GM18909 (cell line): ENCODE data around the gene RPS5.
A peak's percentile ranks its signal among the peaks of the same experiment; 100 is the strongest.

Experiments
- ATAC-seq: cut with Tn5 transposase; IDR thresholded peaks from one replicate; pipeline ENCODE4 v1.9.1; 2021; ENCODE audit warnings: mild to moderate bottlenecking; ENCODE audit not compliant: unreplicated experiment, poor library complexity

Gene RPS5

DNA sequence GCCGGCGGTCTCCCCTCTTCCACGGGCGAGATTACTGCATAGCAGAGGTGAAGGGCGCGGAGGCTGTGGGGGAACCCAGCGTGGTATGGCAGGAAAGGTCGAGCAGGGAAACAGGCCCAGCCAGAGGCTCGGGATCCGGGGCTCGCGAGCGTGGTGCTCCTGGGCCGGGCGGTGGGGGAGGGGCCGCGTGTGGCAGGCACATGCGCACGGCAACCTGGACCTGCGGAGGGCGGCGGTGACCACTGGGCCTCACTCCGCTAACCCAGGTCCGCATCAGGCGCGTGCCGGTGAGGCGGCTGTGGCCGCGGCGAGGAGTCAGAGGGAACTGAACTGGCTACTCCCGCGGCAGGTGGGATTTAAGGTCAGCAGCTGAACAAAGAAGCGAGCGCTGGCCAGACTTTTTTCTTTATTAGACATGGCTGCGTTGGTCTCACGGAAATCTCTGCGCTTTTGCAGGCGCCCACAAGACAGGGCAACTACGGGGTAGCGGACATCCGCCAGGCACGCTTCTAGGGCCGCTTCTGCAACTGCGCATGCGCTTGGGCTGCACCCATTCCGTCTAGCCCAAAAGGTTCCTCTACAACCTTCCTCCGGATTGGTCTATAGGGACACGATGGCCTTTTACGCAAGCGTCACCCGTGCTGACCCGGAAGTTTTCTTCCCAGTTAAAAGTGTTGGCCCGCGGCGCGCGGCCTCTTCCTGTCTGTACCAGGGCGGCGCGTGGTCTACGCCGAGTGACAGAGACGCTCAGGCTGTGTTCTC, at the start of gene RPS5:
Gene RPS5, plus strand, starts transcription at position 694 of the 762 bp plus-strand sequence. CDS start 869 bp downstream, outside the sequence.
- peak; percentile 86 for ATAC-seq

DNA sequence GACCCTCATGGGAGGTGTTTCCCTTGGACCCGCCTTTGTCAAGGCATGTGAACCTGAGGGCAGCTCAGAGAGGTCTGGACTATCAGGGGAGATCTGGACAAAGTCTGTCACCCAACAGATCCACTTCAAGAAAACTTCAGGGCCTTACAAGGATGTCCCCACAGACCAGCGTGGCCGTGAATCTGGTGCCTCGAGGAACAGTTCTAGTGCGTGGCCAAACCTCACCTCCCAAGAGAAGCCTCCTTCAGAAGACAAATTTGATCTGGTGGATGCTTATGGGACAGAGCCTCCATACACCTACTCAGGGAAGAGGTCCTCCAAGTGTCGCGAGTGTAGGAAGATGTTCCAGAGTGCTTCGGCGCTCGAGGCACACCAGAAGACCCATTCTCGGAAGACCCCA, 48.7 kb upstream of the RPS5 start:
- no peak for ATAC-seq

DNA sequence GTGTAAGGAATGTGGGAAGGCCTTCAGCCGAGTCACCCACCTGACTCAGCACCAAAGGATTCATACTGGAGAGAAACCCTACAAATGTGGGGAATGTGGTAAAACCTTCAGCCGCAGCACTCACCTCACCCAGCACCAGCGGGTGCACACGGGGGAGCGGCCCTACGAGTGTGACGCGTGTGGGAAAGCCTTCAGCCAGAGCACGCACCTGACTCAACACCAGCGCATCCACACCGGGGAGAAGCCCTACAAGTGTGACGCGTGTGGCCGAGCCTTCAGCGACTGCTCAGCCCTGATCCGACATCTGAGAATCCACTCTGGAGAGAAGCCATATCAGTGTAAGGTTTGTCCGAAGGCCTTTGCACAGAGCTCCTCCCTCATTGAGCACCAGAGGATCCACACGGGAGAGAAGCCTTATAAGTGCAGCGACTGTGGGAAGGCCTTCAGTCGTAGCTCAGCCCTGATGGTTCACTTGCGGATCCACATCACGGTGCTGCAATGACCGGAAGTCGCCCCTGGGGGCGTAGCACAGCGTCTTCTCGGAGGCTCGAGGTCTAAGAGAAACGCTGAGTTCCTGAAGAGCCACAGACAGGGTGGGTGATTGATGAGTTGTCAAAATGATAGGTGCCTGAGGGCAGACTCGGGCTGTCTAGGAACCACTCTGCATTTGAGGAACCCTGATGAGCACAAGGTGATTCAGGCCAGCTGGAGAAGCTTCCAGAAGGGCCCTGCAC, 48.1 kb upstream of the RPS5 start:
- ATAC-seq: no peak

DNA sequence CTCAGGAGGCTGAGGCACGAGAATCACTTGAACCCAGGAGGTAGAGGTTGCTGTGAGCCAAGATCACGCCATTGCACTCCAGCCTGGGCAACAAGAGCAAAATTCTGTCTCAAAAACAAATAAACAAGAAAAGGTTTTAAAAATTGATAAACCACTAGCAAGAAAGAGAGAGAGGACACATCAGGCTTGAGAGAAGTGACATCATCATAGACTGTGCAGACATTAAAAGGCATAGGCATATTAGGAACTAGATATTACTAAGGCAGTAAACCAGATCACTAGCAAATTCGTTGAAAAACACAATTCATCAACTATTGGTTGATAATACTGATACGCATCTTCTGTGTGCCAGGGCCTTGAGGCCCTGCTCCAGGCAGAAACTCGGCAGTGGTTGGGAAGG, 41.5 kb upstream of the RPS5 start:
- ATAC-seq: no peak

DNA sequence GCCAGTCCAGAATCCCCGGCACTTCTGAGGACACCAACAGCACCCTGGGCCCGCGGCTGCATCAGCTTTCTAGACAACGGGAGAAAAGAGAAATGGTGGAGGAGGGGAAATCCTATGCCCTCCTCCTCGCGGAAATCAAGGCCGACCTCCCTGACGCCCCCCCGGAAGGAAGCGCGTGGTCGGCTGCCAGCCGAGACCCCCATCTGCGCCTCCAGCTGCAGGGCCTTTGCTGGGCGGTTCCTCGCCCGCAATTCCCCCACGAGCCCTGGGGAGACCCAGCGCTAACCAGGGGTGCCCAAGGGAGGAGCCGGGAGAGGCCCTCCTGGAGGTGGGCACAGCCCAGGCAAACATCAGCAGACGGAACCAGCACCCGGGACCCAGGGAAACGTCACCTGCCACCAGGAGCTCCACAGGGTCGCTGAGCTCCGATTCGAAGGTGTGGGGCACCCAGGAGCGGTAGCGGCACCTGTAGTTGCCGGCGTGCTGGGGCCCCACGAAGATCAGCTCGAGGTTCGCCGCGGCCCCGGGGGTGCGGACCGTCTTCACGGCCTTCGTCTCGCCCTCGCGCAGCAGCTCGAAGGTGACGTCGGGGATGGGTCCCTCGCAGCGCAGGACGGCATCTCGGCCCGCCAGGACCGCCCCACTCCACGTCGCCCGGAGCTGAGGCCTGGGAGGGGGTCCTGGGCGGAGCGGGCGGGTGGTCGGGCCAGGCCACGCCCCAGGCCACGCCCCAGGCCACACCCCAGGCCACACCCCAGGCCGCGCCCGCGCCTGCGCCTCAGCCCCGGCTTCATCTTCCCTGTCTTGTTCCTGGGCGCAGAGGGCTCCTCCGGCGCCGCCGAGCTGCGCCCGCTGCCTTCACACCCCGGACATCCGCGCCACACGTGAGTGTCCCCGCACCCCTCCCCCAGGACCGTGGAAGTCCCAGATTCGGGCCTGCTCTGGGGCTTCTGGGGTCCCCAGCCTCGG, 39.8 kb upstream of the RPS5 start:
- peak; percentile 82 for ATAC-seq

DNA sequence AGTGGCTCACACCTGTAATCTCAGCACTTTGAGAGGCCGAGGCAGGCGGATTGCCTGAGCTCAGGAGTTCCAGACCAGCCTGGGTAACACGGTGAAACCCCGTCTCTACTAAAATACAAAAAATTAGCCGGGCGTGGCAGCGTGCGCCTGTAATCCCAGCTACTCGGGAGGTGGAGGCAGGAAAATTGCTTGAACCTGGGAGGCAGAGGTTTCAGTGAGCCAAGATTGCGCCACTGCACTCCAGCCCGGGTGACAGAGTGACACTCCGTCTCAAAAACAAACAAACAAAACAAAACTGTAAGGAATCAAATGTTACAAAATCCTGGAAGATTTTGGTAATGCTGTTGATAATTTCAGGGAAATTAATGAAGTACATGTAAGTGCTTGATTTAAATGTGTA, 39.0 kb upstream of the RPS5 start:
- peak; percentile 6 for ATAC-seq

DNA sequence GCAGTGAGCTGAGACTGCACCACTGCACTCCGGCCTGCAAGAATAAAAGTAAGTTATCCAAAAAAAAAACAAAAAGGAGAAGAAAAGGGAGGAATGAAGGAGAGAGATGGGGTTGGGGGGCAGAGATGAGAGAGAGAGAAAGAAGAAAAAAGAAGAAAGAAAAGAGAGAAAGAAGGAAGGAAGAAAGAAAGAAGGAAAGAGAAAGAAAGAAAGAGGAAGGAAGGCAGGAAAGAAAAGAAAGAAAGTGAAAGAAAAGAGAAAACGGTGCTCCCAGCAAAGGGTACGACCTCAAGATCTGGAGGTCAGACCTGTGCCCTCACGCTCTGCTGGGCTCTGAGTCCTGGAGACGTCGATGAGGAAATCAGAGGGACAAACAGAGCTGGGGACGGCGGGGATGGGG, 37.5 kb upstream of the RPS5 start:
- ATAC-seq: no peak

DNA sequence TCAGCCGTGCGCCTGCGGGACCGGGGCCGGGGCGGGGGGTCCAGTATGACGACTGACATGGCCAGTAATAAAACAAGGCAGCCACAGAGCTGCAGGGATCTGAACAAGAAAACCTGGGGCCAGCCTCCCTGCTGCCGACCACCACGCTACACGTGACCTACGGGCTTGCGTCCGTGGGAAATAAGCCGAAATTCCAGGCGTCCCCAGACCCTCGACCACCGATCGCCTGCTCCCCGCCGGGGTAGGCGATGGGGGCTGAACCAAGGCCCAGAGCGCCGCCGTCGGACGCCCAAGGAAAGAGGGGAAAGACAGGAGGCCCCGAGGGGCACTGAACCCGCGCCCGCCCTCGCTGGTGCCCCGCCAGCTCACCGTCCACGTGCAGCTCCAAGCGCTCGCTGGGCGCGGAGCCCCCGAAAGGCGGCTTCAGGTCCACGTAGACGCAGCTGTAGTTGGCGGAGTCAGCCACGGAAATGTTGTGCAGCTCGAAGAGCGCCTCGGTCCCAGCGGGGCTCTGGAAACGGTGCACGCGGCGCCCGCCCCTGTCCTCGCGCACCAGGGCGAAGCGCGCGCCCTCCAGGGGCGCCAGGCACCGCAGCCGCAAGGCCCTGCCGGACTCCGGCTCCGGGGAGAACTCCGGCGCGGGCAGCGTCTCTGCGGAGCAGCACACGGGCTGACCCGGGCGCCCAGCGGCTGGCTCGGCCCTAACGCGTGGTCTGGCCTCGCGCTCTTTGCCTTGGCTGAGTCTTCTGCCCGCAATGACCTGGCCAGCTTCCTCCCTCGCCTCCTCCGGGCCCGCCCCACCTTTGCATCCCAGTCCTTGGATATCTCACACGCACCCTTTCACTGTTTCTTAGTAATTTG, 36.8 kb upstream of the RPS5 start:
- ATAC-seq: no peak

DNA sequence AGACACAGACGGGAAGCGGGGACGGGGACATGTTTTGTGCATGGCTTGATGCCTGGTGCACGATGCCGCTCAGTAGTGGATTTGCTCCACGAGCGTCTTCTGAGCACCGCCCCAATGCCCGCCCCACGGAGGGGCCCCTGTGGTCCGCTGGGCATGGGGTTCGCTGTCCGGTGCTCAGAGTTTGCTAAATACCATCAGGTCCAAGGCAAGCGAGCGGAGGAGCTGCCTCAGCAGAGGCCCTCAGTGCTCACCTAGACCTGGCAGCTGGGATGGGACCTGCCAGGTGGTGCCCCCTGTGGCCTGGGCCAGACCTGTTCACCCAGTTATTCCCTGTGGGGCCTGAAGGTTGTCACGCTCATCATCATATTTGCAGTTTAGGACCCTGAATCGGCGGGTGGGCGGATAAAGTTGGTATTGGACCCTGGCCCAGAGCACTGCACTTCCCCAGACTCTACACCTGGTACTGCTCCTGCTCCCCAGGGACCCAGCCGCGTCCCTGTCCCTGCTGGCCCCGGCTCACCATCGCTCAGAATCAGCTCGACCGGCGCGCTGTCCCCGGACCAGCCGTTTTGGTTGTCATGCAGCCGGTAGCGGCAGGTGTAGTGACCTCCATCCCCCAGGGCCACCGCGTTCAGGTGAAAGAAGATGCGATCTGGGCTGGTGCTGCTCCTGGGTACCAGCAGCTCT, 36.1 kb upstream of the RPS5 start:
- ATAC-seq: no peak

DNA sequence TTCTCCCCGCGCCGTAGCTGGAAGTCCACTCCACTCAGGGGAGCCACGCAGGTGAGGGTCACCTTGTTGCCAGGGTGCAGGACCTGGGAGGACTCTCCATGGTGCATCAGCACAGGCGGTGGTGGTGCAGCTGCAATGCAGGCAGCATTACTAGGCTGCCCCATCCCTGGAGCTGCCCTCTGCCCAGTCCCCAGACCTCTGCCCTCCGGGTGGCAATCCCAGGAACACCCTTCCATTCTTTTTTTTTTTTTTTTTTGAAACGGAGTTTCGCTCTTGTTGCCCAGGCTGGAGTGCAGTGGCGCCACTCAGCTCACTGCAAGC, 35.6 kb upstream of the RPS5 start:
- ATAC-seq: no peak

DNA sequence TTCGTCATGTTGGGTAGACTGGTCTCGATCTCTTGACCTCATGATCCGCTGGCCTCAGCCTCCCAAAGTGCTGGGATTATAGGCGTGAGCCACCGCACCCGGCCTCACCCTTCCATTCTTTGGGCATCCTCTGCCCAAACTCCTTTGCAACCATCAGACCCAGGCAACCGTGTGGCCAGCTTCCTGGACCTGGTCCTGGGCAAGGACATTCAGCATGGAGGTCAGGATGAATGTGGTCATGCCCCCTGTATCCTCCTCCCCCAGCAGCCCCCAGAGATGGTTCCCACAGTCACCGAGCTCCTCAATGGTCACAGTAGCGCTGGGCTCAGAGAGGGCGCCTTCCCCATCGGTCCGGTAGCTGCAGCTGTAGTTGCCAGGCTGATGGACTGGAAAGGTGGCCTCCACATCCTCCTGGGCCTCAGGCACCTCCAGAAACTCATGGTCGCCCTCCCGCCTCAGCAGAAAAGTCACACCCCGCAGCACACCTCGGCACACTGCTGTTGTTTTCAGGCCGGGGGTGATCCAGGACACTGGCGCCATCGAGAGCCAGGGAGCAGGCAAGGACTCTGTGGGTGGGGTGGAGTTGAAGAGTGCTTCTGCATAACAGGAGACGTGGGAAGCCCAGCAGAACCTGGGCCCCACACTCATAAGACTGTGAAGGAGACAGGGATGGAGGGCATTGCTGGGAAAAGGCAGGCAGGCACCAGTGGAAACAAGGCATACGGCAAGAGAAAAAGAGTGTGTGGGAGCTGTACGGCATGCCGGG, 34.9 kb upstream of the RPS5 start:
- no peak for ATAC-seq

DNA sequence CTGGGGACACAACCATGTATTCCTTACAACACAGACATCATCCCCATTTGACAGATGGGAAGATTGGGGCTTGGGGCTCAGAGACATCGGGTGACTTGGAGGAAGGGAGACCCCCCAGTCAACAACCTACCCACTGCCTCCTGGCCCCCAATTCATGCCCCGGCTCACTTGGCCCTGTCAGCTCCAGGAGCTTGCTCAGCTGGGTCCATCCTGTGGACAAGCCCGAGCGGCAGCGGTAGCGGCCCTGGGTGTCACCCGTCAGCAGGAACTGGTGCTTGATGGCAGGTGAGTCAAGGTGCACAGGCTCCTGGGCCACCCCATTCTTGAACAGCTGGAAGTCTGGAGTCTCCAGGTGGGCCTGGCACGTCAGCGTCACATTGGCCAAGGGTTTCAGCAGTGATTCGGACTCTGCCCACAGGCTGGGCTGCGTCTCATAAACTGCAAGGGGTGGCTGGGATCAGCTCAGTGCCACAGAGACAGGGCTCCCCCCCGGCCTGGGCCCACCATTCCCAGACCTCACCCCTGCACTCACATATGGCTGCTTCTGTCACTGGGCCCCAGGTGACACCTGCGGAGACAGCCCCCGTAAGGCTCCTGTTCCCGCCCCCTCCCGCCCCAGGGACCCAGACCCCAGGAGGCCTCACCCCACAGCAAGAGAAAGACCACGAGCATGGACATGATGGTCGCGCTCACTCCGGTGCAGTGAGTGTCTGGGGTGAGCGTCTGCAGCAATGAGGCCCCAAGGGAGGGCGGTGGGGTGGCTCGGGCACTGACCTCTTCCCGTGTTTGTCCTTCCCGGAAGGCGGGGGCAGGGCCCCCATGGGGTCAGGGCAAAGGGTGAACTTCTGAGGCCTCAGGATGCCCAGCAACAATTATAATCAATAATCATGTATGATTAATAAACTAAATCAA, 34.1 kb upstream of the RPS5 start, which contains the start of gene A1BG:
Gene A1BG, minus strand, starts transcription at position 733 of the 912 bp plus-strand sequence. Its CDS starts 55 bp downstream, at position 678.
- ATAC-seq: no peak

DNA sequence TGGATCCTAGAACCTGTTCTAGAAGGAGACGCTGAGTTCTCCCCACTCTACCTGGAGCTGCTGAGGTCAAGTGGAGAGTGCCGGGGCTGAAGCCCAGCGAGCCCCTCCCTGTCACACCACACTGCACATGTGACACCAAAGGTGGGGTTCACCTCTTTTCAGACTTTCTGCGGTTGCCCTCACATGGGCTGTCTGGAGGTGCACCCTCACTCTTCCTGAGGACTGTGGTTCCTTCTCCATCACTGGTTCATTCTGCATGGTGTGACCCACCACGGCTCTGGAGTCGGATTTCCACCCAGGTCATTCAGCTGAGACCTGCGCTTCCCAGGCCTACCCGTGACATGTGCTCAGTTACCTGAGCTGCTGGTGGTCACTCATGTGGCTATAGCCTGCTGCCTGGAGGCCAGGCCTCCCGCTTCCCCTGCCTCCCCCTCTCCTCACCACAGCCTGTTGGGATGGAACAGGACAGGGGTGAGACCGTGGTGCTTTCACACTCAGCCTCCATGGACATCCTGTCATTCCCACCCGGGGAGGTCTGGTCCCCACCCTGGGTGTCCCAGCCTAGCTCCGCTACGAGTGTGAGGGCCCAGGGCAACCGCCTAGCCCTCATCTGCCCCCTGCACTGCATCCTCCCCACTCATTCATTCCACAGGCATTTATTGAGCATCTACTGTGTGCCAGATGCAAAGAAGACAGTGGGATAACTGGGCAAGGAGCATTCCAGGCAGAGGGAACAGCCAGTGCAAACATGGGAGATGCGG, 33.2 kb upstream of the RPS5 start:
- no peak for ATAC-seq

DNA sequence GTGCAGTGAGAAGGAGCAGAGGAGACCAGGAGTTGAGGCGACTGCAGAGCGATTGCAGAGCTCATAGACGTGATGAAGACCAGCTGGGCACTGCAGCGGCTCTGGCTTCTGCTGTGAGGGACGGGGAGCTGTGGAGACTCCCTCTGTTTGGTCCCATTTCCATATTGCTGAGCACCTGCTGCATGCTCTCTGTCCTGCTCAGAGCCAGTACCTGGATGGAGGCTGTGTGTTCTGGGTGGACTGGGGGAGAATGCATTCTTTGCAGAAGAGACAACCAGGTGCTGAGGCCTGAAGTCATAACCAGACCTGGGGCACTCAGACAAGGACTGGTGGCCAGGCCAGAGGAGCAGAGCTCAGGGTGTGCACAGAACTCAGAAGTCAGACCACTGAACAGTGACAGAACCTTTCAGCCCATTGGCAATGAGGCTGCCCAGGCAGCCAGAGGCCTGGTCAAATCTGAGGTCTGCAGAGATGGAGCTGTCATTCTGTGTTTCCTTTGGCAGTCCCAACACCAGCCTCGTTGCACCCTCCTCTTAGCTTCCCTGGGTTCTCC, 32.5 kb upstream of the RPS5 start:
- no peak for ATAC-seq

DNA sequence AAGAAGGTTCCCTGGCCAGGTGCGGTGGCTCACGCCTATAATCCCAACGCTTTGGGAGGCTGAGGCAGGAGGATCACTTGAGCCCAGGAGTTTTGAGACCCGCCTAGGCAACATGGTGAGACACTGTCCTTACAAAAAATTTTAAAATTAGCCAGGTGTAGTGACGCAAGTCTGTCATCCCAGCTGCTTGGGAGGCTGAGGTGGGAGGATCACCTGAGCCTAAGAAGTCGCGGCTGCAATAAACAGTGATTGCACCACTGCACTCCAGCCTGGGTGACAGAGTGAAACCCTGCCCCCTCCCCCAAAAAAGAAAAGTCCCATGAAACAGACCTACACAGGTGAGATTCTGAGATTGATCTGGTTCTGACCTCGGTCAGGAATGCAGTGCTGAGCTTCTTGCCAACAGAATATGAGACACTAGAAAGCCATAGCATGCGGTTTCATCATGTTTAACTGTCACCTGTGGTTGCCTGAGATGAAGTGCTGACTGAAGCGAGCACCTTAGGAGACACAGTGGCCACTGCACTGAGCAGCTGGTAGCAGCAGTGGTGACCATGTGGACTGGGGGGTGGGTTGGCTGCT, 31.8 kb upstream of the RPS5 start:
- no peak for ATAC-seq
